DOHH2 (cell line): ENCODE measurements around the gene THAP3.

Experiments
- H3F3A ChIP-seq: fragments of 200-600 bp; sonication (generic), shearing (Covaris generic); 2 replicates; pipeline ENCODE4 v1.6.0; 2016; ENCODE audit warnings: antibody characterized with exemption, mild to moderate bottlenecking; ENCODE audit not compliant: control insufficient read depth, insufficient read depth
- H3K27ac ChIP-seq: fragments of 200-600 bp; sonication (generic); 2 replicates; pipeline ENCODE4 v1.5.1; 2014; ENCODE audit warnings: low read depth, mild to moderate bottlenecking, low read length, moderate library complexity
- H3K27me3 ChIP-seq: fragments of 200-600 bp; sonication (generic); 2 replicates; pipeline ENCODE4 v1.6.1; 2014; ENCODE audit warnings: mild to moderate bottlenecking, low read length, mixed read lengths; ENCODE audit not compliant: control insufficient read depth
- H3K36me3 ChIP-seq: fragments of 200-600 bp; sonication (generic); 2 replicates; pipeline ENCODE4 v1.6.1; 2014; ENCODE audit warnings: mild to moderate bottlenecking, low read length, moderate library complexity, mixed read lengths; ENCODE audit not compliant: control insufficient read depth
- H3K4me1 ChIP-seq: fragments of 200-600 bp; sonication (generic); 2 replicates; pipeline ENCODE4 v1.6.1; 2014; ENCODE audit warnings: mild to moderate bottlenecking, low read length, mixed read lengths; ENCODE audit not compliant: control insufficient read depth
- H3K4me2 ChIP-seq: fragments of 200-600 bp; sonication (generic); 2 replicates; pipeline ENCODE4 v1.6.0; 2014; ENCODE audit warnings: mild to moderate bottlenecking, low read length, moderate library complexity
- H3K4me3 ChIP-seq: fragments of 200-600 bp; sonication (generic); 2 replicates; pipeline ENCODE4 v1.5.1; 2014; ENCODE audit warnings: mild to moderate bottlenecking, low read length, mixed read lengths
- H3K79me2 ChIP-seq: fragments of 200-600 bp; sonication (generic); 2 replicates; pipeline ENCODE4 v1.6.1; 2014; ENCODE audit warnings: mild to moderate bottlenecking, low read length, mixed read lengths; ENCODE audit not compliant: control insufficient read depth
- H3K9me2 ChIP-seq: fragments of 200-600 bp; sonication (generic); replicated peaks from 2 replicates; pipeline ENCODE4 v1.6.1; 2014; ENCODE audit warnings: mild to moderate bottlenecking, low read length, mixed read lengths; ENCODE audit not compliant: control insufficient read depth
- H3K9me3 ChIP-seq: fragments of 200-600 bp; sonication (generic); 2 replicates; pipeline ENCODE4 v1.6.1; 2014; ENCODE audit warnings: antibody characterized with exemption, low read length, mixed read lengths; ENCODE audit not compliant: control insufficient read depth, insufficient read depth
- H4K20me1 ChIP-seq: fragments of 200-600 bp; sonication (generic); 2 replicates; pipeline ENCODE4 v1.6.0; 2014; ENCODE audit warnings: low read depth, mild to moderate bottlenecking, antibody characterized with exemption, low read length, moderate library complexity; ENCODE audit not compliant: control insufficient read depth, insufficient read depth
- CTCF ChIP-seq: fragments of 200-600 bp; sonication (generic); IDR thresholded peaks from one replicate; pipeline ENCODE4 v1.5.1; 2014; ENCODE audit warnings: antibody characterized with exemption, mild to moderate bottlenecking, low read depth, low read length; ENCODE audit not compliant: poor library complexity, severe bottlenecking
- EZH2phosphoT487 ChIP-seq: fragments of 200-600 bp; sonication (generic); IDR thresholded peaks from 2 replicates; pipeline ENCODE4 v1.6.1; 2017; ENCODE audit warnings: borderline replicate concordance, mild to moderate bottlenecking, antibody characterized with exemption, low read length, moderate library complexity, mixed read lengths

THAP3 gene

GRCh38 chr1:6627841-6628545, 3.3 kb downstream of the THAP3 start:
- peaks cover 46% of the 10 kb centered on the region for H3K4me1 ChIP-seq
- no peaks in the 10 kb centered on the region for H3K9me2 ChIP-seq
- H3K27ac ChIP-seq, result peak overlapping the region; percentile 86
- peak overlapping the region; percentile 83 for H3K4me3 ChIP-seq
- H3F3A ChIP-seq, result peaks cover 19% of the 10 kb centered on the region
- H3K79me2 ChIP-seq, result peaks cover 50% of the 10 kb centered on the region
- TF ChIP-seq EZH2phosphoT487 (no peak), CTCF (no peak)
- peaks cover 62% of the 10 kb centered on the region for H3K36me3 ChIP-seq
- peaks cover 13% of the 10 kb centered on the region for H4K20me1 ChIP-seq
- H3K9me3 ChIP-seq, result no peaks in the 10 kb centered on the region
- H3K4me2 ChIP-seq, result peak overlapping the region; percentile 98
- H3K27me3 ChIP-seq, result no peaks in the 10 kb centered on the region

- Histone ChIP-seq H3K36me3 (peaks cover 60% of the 10 kb centered on the region), H4K20me1 (peaks cover 13% of the 10 kb centered on the region), H3K4me1 (peaks cover 36% of the 10 kb centered on the region), H3K79me2 (peaks cover 43% of the 10 kb centered on the region), H3K27ac (no peak overlapping the region), H3K4me2 (no peak overlapping the region), H3K4me3 (no peak overlapping the region), H3F3A (peaks cover 9% of the 10 kb centered on the region), H3K9me3 (no peaks in the 10 kb centered on the region), H3K9me2 (no peaks in the 10 kb centered on the region), H3K27me3 (no peaks in the 10 kb centered on the region)
- TF ChIP-seq EZH2phosphoT487 (no peak), CTCF (no peak)
Observed at GRCh38 chr1:6628971-6629479, 4.4 kb downstream of the THAP3 start.

- Histone ChIP-seq H3K79me2 (peaks cover 35% of the 10 kb centered on the region), H3K9me3 (no peaks in the 10 kb centered on the region), H3K4me2 (no peak overlapping the region), H4K20me1 (peaks cover 13% of the 10 kb centered on the region), H3K27ac (no peak overlapping the region), H3K4me1 (peaks cover 27% of the 10 kb centered on the region), H3K9me2 (no peaks in the 10 kb centered on the region), H3F3A (peaks cover 9% of the 10 kb centered on the region), H3K27me3 (no peaks in the 10 kb centered on the region), H3K36me3 (peaks cover 62% of the 10 kb centered on the region), H3K4me3 (no peak overlapping the region)
- TF ChIP-seq CTCF (no peak), EZH2phosphoT487 (no peak)
Observed at GRCh38 chr1:6630027-6630426, 5.4 kb downstream of the THAP3 start.
